Panc1 (cell line): ENCODE data around the gene CFAP97D2. TPM values are rescaled to one million over a fixed set of nuclear protein-coding genes. Genes with fewer than 3 reads are reported as not detected.

Source experiments
- ATAC-seq: fragments of 200-7000 bp; cut with Tn5 transposase; 2 replicates; pipeline ENCODE4 v1.9.1; 2020; ENCODE audit warnings: mild to moderate bottlenecking, moderate library complexity
- BruUV-seq: library from RNA; stranded (reverse); fragments of 400-500 nt; replicated peaks from 2 replicates; lab custom pipeline; 2021; lab: Mats Ljungman, UMichigan
- CTCF ChIA-PET: fragments of 300-600 bp; sonication (Branson Sonifier 250); formaldehyde crosslinking; loops from one replicate; lab custom pipeline; 2022; ENCODE audit warnings: antibody characterized with exemption; lab: Charles Lee
- POLR2A ChIA-PET: fragments of 300-600 bp; sonication (Branson Sonifier 250); formaldehyde crosslinking; loops from one replicate; lab custom pipeline; 2022; ENCODE audit warnings: antibody characterized with exemption; lab: Charles Lee
- DNase-seq: peaks from one replicate; pipeline ENCODE4 v3.0.0-alpha.2; 2010; ENCODE audit warnings: low read depth, low spot score
- H3K27ac ChIP-seq: 2 replicates; pipeline ENCODE4 v1.5.1; 2011; ENCODE audit warnings: mild to moderate bottlenecking, low read length, inconsistent platforms
- H3K27me3 ChIP-seq: fragments of 200-500 bp; sonication (Bioruptor generic); 2 replicates; pipeline ENCODE4 v1.6.0; 2014; ENCODE audit warnings: low read length, inconsistent platforms; ENCODE audit not compliant: control insufficient read depth, insufficient read depth
- H3K36me3 ChIP-seq: fragments of 200-500 bp; sonication (Bioruptor generic); 2 replicates; pipeline ENCODE4 v1.5.1; 2014; ENCODE audit warnings: inconsistent platforms, mild to moderate bottlenecking, low read length, moderate library complexity; ENCODE audit not compliant: control insufficient read depth, insufficient read depth
- H3K4me1 ChIP-seq: 2 replicates; pipeline ENCODE4 v1.5.1; 2011; ENCODE audit warnings: inconsistent platforms, mild to moderate bottlenecking, low read length, moderate library complexity; ENCODE audit not compliant: control insufficient read depth, insufficient read depth
- H3K4me3 ChIP-seq, 2 experiments: 2 replicates each; pipeline ENCODE4 v1.5.1; 2011 to 2012; ENCODE audit warnings: low read depth in 2 of 2, low read length in 2 of 2, mild to moderate bottlenecking in 2 of 2, inconsistent platforms in 1 of 2, moderate library complexity in 1 of 2
- H3K9me3 ChIP-seq: fragments of 200-500 bp; sonication (Bioruptor generic); 2 replicates; pipeline ENCODE4 v1.5.1; 2014; ENCODE audit warnings: low read depth, mild to moderate bottlenecking, inconsistent platforms, low read length, moderate library complexity; ENCODE audit not compliant: control insufficient read depth, insufficient read depth
- CTCF ChIP-seq: fragments of 450-650 bp; IDR thresholded peaks from 2 replicates; pipeline ENCODE4 v1.5.1; 2017; ENCODE audit warnings: mild to moderate bottlenecking
- POLR2AphosphoS5 ChIP-seq: IDR thresholded peaks from 2 replicates; pipeline ENCODE4 v1.6.1; 2012; ENCODE audit warnings: mild to moderate bottlenecking, low read depth, low read length, moderate library complexity
- REST ChIP-seq, 2 experiments: IDR thresholded peaks; 2 replicates each; pipeline ENCODE4 v1.6.1; 2011 to 2012; ENCODE audit warnings: low read depth in 2 of 2, control low read depth in 1 of 2, low read length in 1 of 2, mild to moderate bottlenecking in 1 of 2, moderate library complexity in 1 of 2; ENCODE audit not compliant: insufficient read depth in 1 of 2
- SIN3A ChIP-seq: IDR thresholded peaks from 2 replicates; pipeline ENCODE4 v1.6.1; 2012; ENCODE audit warnings: low read depth, mild to moderate bottlenecking, low read length, moderate library complexity, borderline replicate concordance; ENCODE audit not compliant: insufficient read depth
- TCF7L2 ChIP-seq: IDR thresholded peaks from 2 replicates; pipeline ENCODE4 v1.6.1; 2011; ENCODE audit warnings: mild to moderate bottlenecking, low read depth, low read length, inconsistent platforms
- in situ Hi-C: cut with HindIII; loops from 2 replicates; pipeline ENCODE4 v1.10.0; 2016; ENCODE audit warnings: low sequenced_read_pairs, low pct_unique_long_range_greater_than_20kb
- intact Hi-C: fragments of 100-400 bp; cut with micrococcal nuclease; formaldehyde crosslinking; loops from one replicate; pipeline ENCODE4 v1.10.0; 2022; ENCODE audit not compliant: unreplicated experiment
- total RNA-seq: library from RNA; stranded (reverse); gene quantifications from one replicate; pipeline ENCODE4 v1.2.1, GENCODE V29; 2021; ENCODE audit not compliant: unreplicated experiment

CFAP97D2 gene
- total RNA-seq, 1 experiment from 2014 or later, result not detected

GRCh38 chr13:114219392-114219791 is 40.3 kb downstream of the CFAP97D2 start:
- H3K9me3 ChIP-seq, result no peaks in the 10 kb centered on the region
- CTCF ChIA-PET, result no interaction called here
- intact Hi-C loops, result no loop called here

GRCh38 chr13:114222461-114222968 is 43.5 kb downstream of the CFAP97D2 start:
- POLR2A ChIA-PET, result no interaction called here

More at GRCh38 chr13:114219392-114219791, 40.3 kb downstream of the CFAP97D2 start:
- Histone ChIP-seq H3K36me3 (no peaks in the 10 kb centered on the region), H3K27ac (no peak overlapping the region), H3K27me3 (no peaks in the 10 kb centered on the region), H3K4me1 (no peaks in the 10 kb centered on the region), H3K4me3 (no peak overlapping the region)
- ATAC-seq (no peak), DNase-seq (no peak)
- TF ChIP-seq CTCF (no peak), SIN3A (no peak), TCF7L2 (no peak), REST (IDR thresholded peaks at IDR 0.05; ENCODE audit: insufficient read depth in 1 of 2, low read depth in 2 of 2, low read length in 1 of 2) (no peak), POLR2AphosphoS5 (no peak)
- in situ Hi-C loops, result no loop called here
- POLR2A ChIA-PET, result no interaction called here
- BruUV-seq, result no TSS peak

More at GRCh38 chr13:114222461-114222968, 43.5 kb downstream of the CFAP97D2 start:
- intact Hi-C loops (no loop called here), in situ Hi-C loops (no loop called here)
- no peak overlapping the region for H3K27ac ChIP-seq
- H3K9me3 ChIP-seq, result no peaks in the 10 kb centered on the region
- H3K27me3 ChIP-seq, result no peaks in the 10 kb centered on the region
- CTCF ChIA-PET, result no interaction called here
- TF ChIP-seq POLR2AphosphoS5 (no peak), CTCF (no peak), REST (IDR thresholded peaks at IDR 0.05; ENCODE audit: insufficient read depth in 1 of 2, low read depth in 2 of 2, low read length in 1 of 2) (no peak), SIN3A (no peak), TCF7L2 (no peak)
- H3K4me3 ChIP-seq, result no peak overlapping the region
- ATAC-seq (no peak), DNase-seq (no peak)
- H3K4me1 ChIP-seq, result peaks cover 15% of the 10 kb centered on the region
- H3K36me3 ChIP-seq, result no peaks in the 10 kb centered on the region
- BruUV-seq, result no TSS peak
